Adrenal gland (tissue), 12 donors: Measurements from ENCODE around the gene NAIF1. TPM values are rescaled to one million over a fixed set of nuclear protein-coding genes. Genes with fewer than 3 reads are reported as not detected.

Source experiments
- DNase-seq, 7 donors: peaks; one replicate each; pipeline ENCODE4 v3.0.0-alpha.2; 2019 to 2020
- H3K27ac ChIP-seq, 5 donors: fragments of 200-600 bp; sonication (generic) in 4 of 5; 1 replicate in 3 of 5; 2 replicates in 2 of 5; pipeline versions ENCODE4 v1.5.1 to v1.8.0; 2016 to 2020; ENCODE audit warnings: mild to moderate bottlenecking in 1 of 5
- H3K27me3 ChIP-seq: fragments of 200-600 bp; 2 replicates; pipeline ENCODE4 v1.8.0; 2021
- H3K36me3 ChIP-seq, 2 donors: fragments of 200-600 bp; replicated peaks in 1 of 2; 1 replicate in 1 of 2; 2 replicates in 1 of 2; pipeline versions ENCODE4 v1.5.1 to v1.8.0; 2018 to 2022
- H3K4me1 ChIP-seq, 2 donors: fragments of 200-600 bp; replicated peaks in 1 of 2; 1 replicate in 1 of 2; 2 replicates in 1 of 2; pipeline versions ENCODE4 v1.5.1 to v1.8.0; 2018 to 2021
- H3K4me3 ChIP-seq, 4 donors: fragments of 200-600 bp; sonication (generic) in 3 of 4; one replicate each; pipeline ENCODE4 v1.5.1; 2016 to 2018
- H3K9me3 ChIP-seq, 3 donors: fragments of 200-600 bp; sonication (generic) in 1 of 3; replicated peaks in 1 of 3; 1 replicate in 2 of 3; 2 replicates in 1 of 3; pipeline versions ENCODE4 v1.5.1 to v1.8.0; 2016 to 2021
- CTCF ChIP-seq, 6 experiments: fragments of 450-650 bp in 4 of 6; fragments of 200-600 bp in 2 of 6; sonication (generic) in 1 of 6; IDR thresholded peaks; 1 replicate in 5 of 6; 2 replicates in 1 of 6; pipeline versions ENCODE4 v1.5.1 to v1.8.0; 2016 to 2021; ENCODE audit warnings: antibody characterized with exemption in 6 of 6, mild to moderate bottlenecking in 2 of 6, moderate library complexity in 1 of 6
- POLR2A ChIP-seq, 2 donors: fragments of 450-650 bp; IDR thresholded peaks; one replicate each; pipeline ENCODE4 v1.6.1; 2017; ENCODE audit warnings: antibody characterized with exemption in 2 of 2, mild to moderate bottlenecking in 2 of 2, moderate library complexity in 1 of 2
- WGBS, 4 donors: extraction: QIAGEN DNeasy Blood & Tissue Kit in 2 of 4; methylation state at CpG; one replicate each; pipeline versions ENCODE4 v1.1.5 to v1.1.7; 2013 to 2017; 5-methylcytosine and 5-hydroxymethylcytosine counted together
- intact Hi-C, 2 donors: fragments of 100-400 bp; cut with DNase I; formaldehyde crosslinking; loops; one replicate each; pipeline versions ENCODE4 v1.14.1 to v1.15.0; 2022 to 2023
- polyA plus RNA-seq, 3 donors: library from polyadenylated mRNA; stranded (reverse); fragments of 200-250 nt in 2 of 3; fragments of 350-450 nt in 1 of 3; fragmentation: Illumina TruSeq in 1 of 3; extraction: RNeasy Lipid Tissue Mini Kit (QIAGEN cat#74804) in 1 of 3; gene quantifications; one replicate each; pipeline ENCODE4 v1.2.3, GENCODE V29; 2013 to 2014
- total RNA-seq, 9 donors: library from RNA; depleted of rRNA in 4 of 9; stranded (reverse); fragments of >200 nt in 4 of 9; fragments of 120-200 nt in 1 of 9; fragmentation: NEBNext Ultra II Directional in 1 of 9; extraction: Animal tissue kit (Norgen Biotek cat#: 25700) in 1 of 9; gene quantifications; one replicate each; pipeline versions ENCODE4 v1.1.0 to v1.2.4, GENCODE V29; 2013 to 2023
- donor health status: healthy with polysubstance abuse.
- donor health status: Bipolar disorder and iron deficiency.
- donor health status: DM: yes; HTN: yes; CAD: no.
- donor health status: DM: no; HTN: no; CAD: no.
- donor health status: DM: no; HTN: no; CAD: no.
- donor health status: DM: yes; HTN: yes; CAD: no.

The NAIF1 gene
- total and polyA plus RNA-seq, 12 donors: 6.6 to 20.7 (median 12.2) TPM

- Histone ChIP-seq H3K4me1 (no peaks in the 10 kb centered on the region), H3K27ac (no peak overlapping the region), H3K9me3 (no peaks in the 10 kb centered on the region), H3K36me3 (no peaks in the 10 kb centered on the region), H3K4me3 (no peak overlapping the region), H3K27me3 (no peaks in the 10 kb centered on the region)
- intact Hi-C loops: no loop called here
- DNase-seq: no peak
- TF ChIP-seq CTCF (IDR thresholded peaks at IDR 0.05) (no peak), POLR2A (IDR thresholded peaks at IDR 0.05) (no peak)
- whole genome bisulfite sequencing, 4 donors: 84 to 90% (median 86%) methylated on average over 5 of the region's 5 CpGs
Observed at GRCh38 chr9:128015696-128016095, 51.4 kb downstream of the NAIF1 start.

Other genes starting within 250 kb of the NAIF1 start
- gene ENG, start 212.7 kb downstream of the NAIF1 start, total RNA-seq: 100 to 1,000 TPM in 5 of 9 donors, 10 to 100 TPM in 3, 1 to 10 TPM in 1; 4.3 to 214 (median 121) TPM
- gene ENG, start 212.7 kb downstream of the NAIF1 start, polyA plus RNA-seq: 100 to 1,000 TPM in 1 of 3 donors, 10 to 100 TPM in 2; 43.2 to 116 (median 96.7) TPM
- gene AK1, start 189.6 kb downstream of the NAIF1 start, total RNA-seq: 100 to 1,000 TPM in 3 of 9 donors, 10 to 100 TPM in 6; 51.9 to 136 (median 89.9) TPM
- 100 to 1,000 TPM in 2 of 3 donors, 10 to 100 TPM in 1; 60.0 to 242 (median 175) TPM for gene AK1, start 189.6 kb downstream of the NAIF1 start, polyA plus RNA-seq
- gene ST6GALNAC6, start 167.7 kb downstream of the NAIF1 start, total RNA-seq: 100 to 1,000 TPM in 1 of 9 donors, 10 to 100 TPM in 8; 34.7 to 129 (median 62.4) TPM
- 10 to 100 TPM; 26.7 to 46.9 (median 40.0) TPM for gene ST6GALNAC6, start 167.7 kb downstream of the NAIF1 start, polyA plus RNA-seq
- gene ST6GALNAC4, start 150.3 kb downstream of the NAIF1 start, total RNA-seq: 10 to 100 TPM in 8 of 9 donors, 1 to 10 TPM in 1; 8.7 to 65.7 (median 23.6) TPM
- 1 to 10 TPM; 5.3 to 9.2 (median 8.6) TPM for gene ST6GALNAC4, start 150.3 kb downstream of the NAIF1 start, polyA plus RNA-seq
- gene PIP5KL1, start 136.5 kb downstream of the NAIF1 start, total RNA-seq: 1 to 10 TPM in 2 of 9 donors, under 1 TPM in 4, not detected in 3; 0.19 to 2.3 (median 0.88) TPM
- 1 to 10 TPM in 1 of 3 donors, under 1 TPM in 2; 0.22 to 1.5 (median 0.54) TPM for gene PIP5KL1, start 136.5 kb downstream of the NAIF1 start, polyA plus RNA-seq
- gene DPM2, start 129.5 kb downstream of the NAIF1 start, total RNA-seq: 10 to 100 TPM; 18.4 to 46.8 (median 33.4) TPM
- gene DPM2, start 129.5 kb downstream of the NAIF1 start, polyA plus RNA-seq: 10 to 100 TPM; 32.9 to 36.5 (median 35.6) TPM
- 100 to 1,000 TPM in 2 of 9 donors, 10 to 100 TPM in 7; 10.1 to 179 (median 68.3) TPM for gene EEIG1, start 86.3 kb downstream of the NAIF1 start, total RNA-seq
- gene EEIG1, start 86.3 kb downstream of the NAIF1 start, polyA plus RNA-seq: 10 to 100 TPM; 24.5 to 49.5 (median 32.6) TPM
- gene SLC25A25, start 912 bp upstream of the NAIF1 start, total RNA-seq: 10 to 100 TPM; 11.4 to 60.6 (median 20.5) TPM
- 10 to 100 TPM; 13.6 to 14.1 (median 13.9) TPM for gene SLC25A25, start 912 bp upstream of the NAIF1 start, polyA plus RNA-seq
- gene PTGES2, start 60.4 kb upstream of the NAIF1 start, total RNA-seq: 100 to 1,000 TPM in 4 of 9 donors, 10 to 100 TPM in 5; 64.8 to 147 (median 96.0) TPM
- 100 to 1,000 TPM in 2 of 3 donors, 10 to 100 TPM in 1; 69.5 to 104 (median 101) TPM for gene PTGES2, start 60.4 kb upstream of the NAIF1 start, polyA plus RNA-seq
- gene LCN2, start 82.1 kb upstream of the NAIF1 start, total RNA-seq: 10 to 100 TPM in 1 of 9 donors, 1 to 10 TPM in 4, under 1 TPM in 1, not detected in 3; 0.33 to 48.2 (median 1.2) TPM
- gene LCN2, start 82.1 kb upstream of the NAIF1 start, polyA plus RNA-seq: 1 to 10 TPM in 2 of 3 donors, under 1 TPM in 1; 0.37 to 1.9 (median 1.7) TPM
- 1,000 to 10,000 TPM in 4 of 9 donors, 100 to 1,000 TPM in 5; 165 to 1,914 (median 315) TPM for gene BBLN, start 92.9 kb upstream of the NAIF1 start, total RNA-seq
- gene BBLN, start 92.9 kb upstream of the NAIF1 start, polyA plus RNA-seq: 100 to 1,000 TPM in 2 of 3 donors, 1 to 10 TPM in 1; 5.5 to 924 (median 522) TPM
- 100 to 1,000 TPM in 3 of 9 donors, 10 to 100 TPM in 6; 25.3 to 142 (median 83.8) TPM for gene CIZ1, start 124.3 kb upstream of the NAIF1 start, total RNA-seq
- gene CIZ1, start 124.3 kb upstream of the NAIF1 start, polyA plus RNA-seq: 100 to 1,000 TPM in 1 of 3 donors, 10 to 100 TPM in 2; 63.0 to 134 (median 65.2) TPM
- gene DNM1, start 136.1 kb upstream of the NAIF1 start, total RNA-seq: 10 to 100 TPM in 6 of 9 donors, 1 to 10 TPM in 3; 2.4 to 14.7 (median 12.1) TPM
- gene DNM1, start 136.1 kb upstream of the NAIF1 start, polyA plus RNA-seq: 10 to 100 TPM in 2 of 3 donors, 1 to 10 TPM in 1; 5.8 to 44.3 (median 17.5) TPM
- 10 to 100 TPM; 35.8 to 92.8 (median 79.2) TPM for gene GOLGA2, start 208.7 kb upstream of the NAIF1 start, total RNA-seq
- 100 to 1,000 TPM in 2 of 3 donors, 10 to 100 TPM in 1; 87.7 to 221 (median 124) TPM for gene GOLGA2, start 208.7 kb upstream of the NAIF1 start, polyA plus RNA-seq
- gene SWI5, start 209.0 kb upstream of the NAIF1 start, total RNA-seq: 10 to 100 TPM; 17.7 to 58.9 (median 27.8) TPM
- gene SWI5, start 209.0 kb upstream of the NAIF1 start, polyA plus RNA-seq: 10 to 100 TPM; 20.2 to 30.1 (median 25.0) TPM